WTC11 (cell line): ENCODE results near the gene SPRR2B.
"Not testable (repeated sequence)": the region's sequence is repeated elsewhere in the genome, so short reads cannot be mapped to it uniquely, and the experiment has no call there.

Source experiments
- ATF1 ChIP-seq: sonication (generic); formaldehyde crosslinking; IDR thresholded peaks from 2 replicates; pipeline ENCODE4 v1.8.1; 2023; ENCODE audit warnings: mild to moderate bottlenecking, moderate library complexity, missing genetic modification reagents
- ATF3 ChIP-seq: sonication (generic); formaldehyde crosslinking; conservative IDR thresholded peaks from 2 replicates; pipeline ENCODE4 v1.8.1; 2022; ENCODE audit warnings: mild to moderate bottlenecking, missing genetic modification reagents
- CTCF ChIP-seq: fragments of 200-600 bp; IDR thresholded peaks from 2 replicates; pipeline ENCODE4 v1.8.0; 2022; ENCODE audit warnings: antibody characterized with exemption
- E2F4 ChIP-seq: sonication (generic); formaldehyde crosslinking; IDR thresholded peaks from 2 replicates; pipeline ENCODE4 v1.8.1; 2022; ENCODE audit warnings: low read depth, mild to moderate bottlenecking, moderate library complexity, missing genetic modification reagents, borderline replicate concordance
- FOXP1 ChIP-seq: sonication (generic); formaldehyde crosslinking; IDR thresholded peaks from 2 replicates; pipeline ENCODE4 v1.8.0; 2022; ENCODE audit warnings: missing genetic modification reagents, mild to moderate bottlenecking, moderate library complexity, borderline replicate concordance
- IRF1 ChIP-seq: sonication (generic); formaldehyde crosslinking; IDR thresholded peaks from 2 replicates; pipeline ENCODE4 v1.8.0; 2023; ENCODE audit warnings: missing genetic modification reagents
- MAX ChIP-seq: sonication (generic); formaldehyde crosslinking; IDR thresholded peaks from 2 replicates; pipeline ENCODE4 v1.8.0; 2022; ENCODE audit warnings: mild to moderate bottlenecking, missing genetic modification reagents
- PRDM15 ChIP-seq: sonication (generic); formaldehyde crosslinking; IDR thresholded peaks from 2 replicates; pipeline ENCODE4 v1.8.0; 2022; ENCODE audit warnings: missing genetic modification reagents
- RELA ChIP-seq: sonication (generic); formaldehyde crosslinking; IDR thresholded peaks from 2 replicates; pipeline ENCODE4 v1.8.1; 2022; ENCODE audit warnings: missing genetic modification reagents, mild to moderate bottlenecking, borderline replicate concordance
- STAT6 ChIP-seq: sonication (generic); formaldehyde crosslinking; conservative IDR thresholded peaks from 2 replicates; pipeline ENCODE4 v1.8.1; 2023; ENCODE audit warnings: mild to moderate bottlenecking, low read depth, missing genetic modification reagents, moderate library complexity
- TEAD4 ChIP-seq: sonication (generic); formaldehyde crosslinking; IDR thresholded peaks from 2 replicates; pipeline ENCODE4 v1.8.0; 2022; ENCODE audit warnings: mild to moderate bottlenecking, missing genetic modification reagents
- ZNF416 ChIP-seq: fragments of 250-450 bp; sonication (Bioruptor Pico); IDR thresholded peaks from 2 replicates; pipeline ENCODE4 v1.9.0; 2021; ENCODE audit warnings: mild to moderate bottlenecking, inconsistent platforms
- ZNF425 ChIP-seq: fragments of 250-450 bp; sonication (Bioruptor Pico); conservative IDR thresholded peaks from 2 replicates; pipeline ENCODE4 v1.9.0; 2021; ENCODE audit warnings: mild to moderate bottlenecking

- not testable (repeated sequence) for TF ChIP-seq FOXP1; ATF3 (CRISPR knock-in tag); E2F4 (CRISPR knock-in tag); STAT6 (CRISPR knock-in tag); CTCF; ATF1 (CRISPR knock-in tag); MAX (CRISPR knock-in tag); PRDM15 (CRISPR knock-in tag); TEAD4 (CRISPR knock-in tag); ZNF425; IRF1 (CRISPR knock-in tag); ZNF416 (CRISPR knock-in tag); RELA (CRISPR knock-in tag)
These were observed 41.0 kb upstream of the SPRR2B start for GRCh38 chr1:153112454-153112853.
